ENCODE results near the gene ALDH1L1.

The ALDH1L1 gene

GRCh38 chr3:126056681-126057500 is 123.5 kb downstream of the ALDH1L1 start:
- DNase-seq = peak in 14 of 56 donors; percentile 12 to 80 (median 41)

- no peak for DNase-seq
Observed at GRCh38 chr3:126056088-126056487, 124.3 kb downstream of the ALDH1L1 start.

GRCh38 chr3:126054870-126055269 is 125.5 kb downstream of the ALDH1L1 start:
- no peak for DNase-seq

GRCh38 chr3:126053949-126054569 is 126.3 kb downstream of the ALDH1L1 start:
- no peak for DNase-seq
